G401.6 (cell line): ENCODE results near the gene ACP7.
"Not testable (repeated sequence)": the region's sequence is repeated elsewhere in the genome, so short reads cannot be mapped to it uniquely, and the experiment has no call there.

Experiments
- FAIRE-seq: peaks from 2 replicates; lab custom pipeline; 2012; peaks lifted over from hg19 to GRCh38; lab: Jason Lieb, UNC

ACP7 gene

DNA sequence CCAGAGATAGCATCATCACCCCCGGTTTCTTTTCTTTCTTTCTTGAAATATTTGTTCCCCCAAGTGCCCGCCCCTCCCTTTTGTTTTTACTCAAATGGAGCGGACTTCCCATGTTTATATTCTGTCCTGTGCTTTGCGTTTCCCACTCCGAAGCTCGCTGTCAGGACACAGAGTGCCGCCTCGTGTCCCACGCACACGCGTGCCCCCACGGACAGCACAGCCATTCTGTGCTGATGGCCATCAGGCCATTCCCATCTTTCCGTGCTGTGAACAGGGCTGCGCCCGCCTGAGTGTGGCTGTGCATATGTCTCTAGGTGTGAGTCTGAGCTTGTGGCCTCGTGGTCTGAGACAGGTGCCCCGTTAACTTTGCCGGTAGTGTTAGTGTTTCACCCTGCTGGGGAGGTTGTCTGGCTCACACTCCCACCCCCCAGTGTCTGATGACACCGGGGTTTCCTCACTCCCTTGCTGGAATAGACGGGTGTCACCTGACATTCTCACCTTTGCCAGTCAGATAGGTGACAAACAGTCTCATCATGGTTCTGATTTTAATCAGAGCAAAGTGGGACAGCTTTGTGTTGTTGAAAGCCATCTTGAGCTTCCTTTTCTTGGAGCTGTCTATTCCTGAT is 48.3 kb downstream of the ACP7 start:
- no peak for FAIRE-seq

DNA sequence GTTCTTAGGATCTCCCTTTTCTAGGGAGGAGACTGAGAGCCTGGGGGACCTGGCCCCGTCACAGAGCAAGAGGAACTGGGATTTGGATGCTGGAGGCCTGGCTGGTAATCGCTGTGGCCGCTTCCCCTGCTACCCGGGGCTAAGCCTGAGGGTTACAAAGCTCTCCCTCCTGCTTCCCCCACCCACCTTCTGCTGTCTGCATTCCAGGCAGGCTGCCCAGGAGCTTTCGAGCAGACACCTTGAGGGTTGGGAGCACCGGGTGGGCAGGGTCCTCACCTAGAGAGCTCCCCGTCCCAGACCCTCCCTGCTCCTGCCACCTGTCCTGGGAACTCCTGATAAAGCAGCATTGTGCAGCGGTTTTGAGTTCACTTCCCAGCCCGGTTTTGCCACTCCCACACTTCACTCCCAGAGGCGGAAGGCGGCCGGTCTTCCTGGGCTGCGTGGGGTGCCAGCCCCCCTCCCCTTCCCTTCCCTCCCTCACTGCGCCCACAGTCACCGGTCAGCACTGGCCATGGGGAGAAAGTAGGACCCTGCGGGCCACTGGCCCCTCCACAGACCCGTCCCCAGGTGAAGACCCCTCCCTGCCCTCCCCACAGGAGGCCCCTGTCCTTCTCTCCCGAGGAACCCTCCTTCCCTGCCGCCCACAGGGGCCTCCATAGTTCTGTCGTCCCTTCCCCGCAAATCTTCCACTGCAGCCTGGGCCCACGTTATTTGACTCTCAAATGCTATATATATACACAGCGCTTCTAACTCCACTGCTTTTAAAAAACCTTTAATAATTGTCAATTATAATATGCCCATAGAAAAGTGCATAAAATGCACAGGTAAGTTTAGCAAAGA is 49.5 kb downstream of the ACP7 start:
- no peak for FAIRE-seq

DNA sequence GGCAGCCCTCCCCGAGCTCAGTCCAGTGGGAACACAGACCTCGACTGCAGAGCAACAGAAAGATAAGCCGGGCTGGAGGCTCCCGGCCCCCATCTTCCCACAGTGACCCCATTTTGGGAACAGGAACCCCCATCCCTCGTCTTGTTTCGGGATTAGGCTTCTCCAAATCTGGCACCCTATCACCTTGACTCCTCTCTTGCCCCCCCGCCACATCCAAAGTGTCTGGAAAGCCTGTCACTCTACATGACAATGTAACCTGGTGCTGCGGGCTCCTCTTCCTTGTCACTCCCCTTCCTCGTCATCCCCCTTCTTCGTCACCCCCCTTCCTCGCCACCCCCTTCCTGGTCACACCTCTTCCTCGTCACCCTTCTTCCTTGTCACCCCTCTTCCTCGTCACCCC is 51.5 kb downstream of the ACP7 start:
- no peak for FAIRE-seq

DNA sequence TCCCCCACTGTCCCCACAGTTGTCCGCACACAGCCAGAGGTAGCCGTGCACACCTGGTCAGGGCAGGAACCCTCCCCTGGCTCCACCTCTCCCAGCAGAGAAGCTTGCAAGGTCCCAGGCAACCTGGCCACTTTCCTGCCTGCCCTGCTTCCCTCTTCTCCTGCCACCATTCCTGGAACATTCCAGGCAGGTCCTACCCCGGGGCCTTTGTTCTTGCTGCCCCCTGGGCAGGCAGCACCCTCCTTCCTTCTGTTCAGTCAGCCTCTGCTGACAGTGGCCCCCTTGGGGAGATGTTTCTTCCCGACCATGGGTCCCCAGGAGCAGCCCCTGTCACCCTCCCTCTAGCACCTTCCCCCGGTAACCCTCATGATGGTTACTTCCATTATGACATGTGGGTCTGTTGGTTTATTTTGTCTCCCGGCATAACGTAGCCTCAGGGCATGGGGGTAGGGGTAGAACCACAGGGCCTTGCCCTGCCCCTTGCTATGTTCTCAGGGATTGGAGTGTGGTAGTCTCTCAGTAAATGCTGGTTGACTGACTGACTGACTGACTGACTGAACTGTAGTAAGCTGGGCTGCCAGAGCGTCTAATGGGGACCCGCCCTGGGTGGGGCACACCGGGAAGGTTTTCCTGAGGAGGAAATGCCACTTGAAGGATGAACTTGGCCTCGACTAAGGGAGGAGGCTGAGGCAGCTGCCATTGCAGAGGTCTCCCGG is 52.2 kb downstream of the ACP7 start:
- FAIRE-seq, result no peak

DNA sequence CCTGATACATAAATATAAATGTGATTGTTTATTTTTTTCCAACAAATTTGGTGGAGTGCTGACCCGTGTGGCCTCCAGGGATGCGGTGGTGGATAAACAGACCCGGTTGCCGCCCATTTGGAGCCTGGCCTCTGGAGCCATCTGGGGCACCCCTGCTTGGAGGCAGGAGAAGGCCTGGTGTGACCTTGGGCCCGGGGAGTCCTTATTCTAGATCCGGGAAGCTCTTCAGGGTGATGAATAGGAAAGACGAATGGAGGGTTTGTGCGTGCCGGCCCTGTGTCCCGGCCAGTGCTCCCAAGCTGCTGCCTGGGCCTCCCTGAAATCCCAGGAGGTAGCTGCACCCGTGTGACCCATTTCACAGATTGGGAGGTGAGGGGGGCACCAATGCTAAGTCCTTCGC is 53.0 kb downstream of the ACP7 start:
- no peak for FAIRE-seq

DNA sequence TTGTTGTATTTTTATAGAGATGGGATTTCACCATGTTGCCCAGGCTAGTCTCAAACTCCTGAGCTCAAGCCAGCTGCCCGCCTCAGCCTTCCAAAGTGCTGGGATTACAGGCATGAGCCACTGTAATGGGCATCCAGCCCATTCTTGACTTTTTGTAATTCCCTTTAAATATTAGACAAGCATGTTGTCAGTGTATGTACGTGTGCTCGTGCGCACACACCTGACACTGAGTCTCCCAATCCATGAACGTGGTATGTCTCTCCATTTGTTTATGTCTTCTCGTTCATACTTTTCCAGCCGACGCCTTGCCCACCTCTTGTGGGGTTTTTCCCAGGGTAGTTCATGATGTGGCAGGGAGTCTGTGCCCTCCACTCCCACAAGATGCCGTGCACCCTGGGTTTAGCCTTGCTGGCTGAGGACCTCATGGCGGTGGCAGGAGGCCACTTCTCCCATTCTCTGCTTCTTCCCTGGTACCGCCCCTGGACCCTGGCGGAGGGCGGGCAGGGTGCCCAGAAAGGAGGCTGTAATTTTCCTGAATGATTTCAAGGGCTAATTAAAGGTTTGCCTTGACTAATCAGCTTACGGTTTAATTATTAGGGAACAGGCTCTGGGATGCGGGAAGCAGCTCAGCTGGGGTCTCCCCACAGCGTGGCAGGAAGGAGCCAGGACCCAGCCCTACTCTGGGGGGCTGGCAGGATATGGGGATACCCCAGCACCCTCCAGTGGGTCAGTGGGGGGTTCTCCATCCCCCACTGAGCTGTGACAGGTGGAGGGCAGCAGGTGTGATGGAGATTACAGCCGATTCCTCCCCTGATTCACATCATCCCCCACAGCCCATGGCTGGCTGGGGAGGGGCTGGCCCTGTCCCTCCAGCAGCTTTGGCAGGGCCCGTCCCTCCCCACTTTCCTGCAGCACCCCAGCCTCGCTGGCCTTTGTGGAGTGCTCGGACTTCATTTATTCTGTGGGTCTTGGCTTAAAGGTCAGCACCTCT is 54.3 kb downstream of the ACP7 start:
- no peak for FAIRE-seq

DNA sequence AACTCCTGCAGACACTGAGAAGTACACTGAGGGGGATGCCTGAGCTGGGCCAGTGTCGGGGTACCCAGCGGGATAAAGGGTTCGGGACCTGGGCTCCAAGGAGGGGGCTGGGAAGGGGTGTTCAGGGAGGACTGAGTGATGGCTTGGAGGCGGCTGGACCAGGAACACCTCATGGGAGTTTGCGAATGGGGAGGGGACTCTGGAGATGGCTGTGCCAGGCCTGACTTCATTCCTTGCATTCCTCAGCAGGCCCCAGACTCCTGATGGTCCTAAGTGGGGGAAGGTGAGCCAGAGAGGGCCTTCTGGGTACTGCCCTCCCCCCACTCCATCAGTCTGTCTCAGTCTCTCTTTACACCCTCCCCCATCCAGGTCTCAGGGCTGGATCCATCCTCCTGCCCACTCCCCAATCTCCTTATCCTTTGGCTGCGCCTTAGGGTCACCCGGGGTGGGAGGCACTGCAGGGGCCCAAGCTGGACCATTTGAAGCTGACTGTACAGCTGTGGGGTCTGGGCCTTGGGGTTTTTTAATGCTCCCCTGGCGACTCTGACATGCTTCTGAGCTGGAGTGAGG is 55.2 kb downstream of the ACP7 start:
- no peak for FAIRE-seq

DNA sequence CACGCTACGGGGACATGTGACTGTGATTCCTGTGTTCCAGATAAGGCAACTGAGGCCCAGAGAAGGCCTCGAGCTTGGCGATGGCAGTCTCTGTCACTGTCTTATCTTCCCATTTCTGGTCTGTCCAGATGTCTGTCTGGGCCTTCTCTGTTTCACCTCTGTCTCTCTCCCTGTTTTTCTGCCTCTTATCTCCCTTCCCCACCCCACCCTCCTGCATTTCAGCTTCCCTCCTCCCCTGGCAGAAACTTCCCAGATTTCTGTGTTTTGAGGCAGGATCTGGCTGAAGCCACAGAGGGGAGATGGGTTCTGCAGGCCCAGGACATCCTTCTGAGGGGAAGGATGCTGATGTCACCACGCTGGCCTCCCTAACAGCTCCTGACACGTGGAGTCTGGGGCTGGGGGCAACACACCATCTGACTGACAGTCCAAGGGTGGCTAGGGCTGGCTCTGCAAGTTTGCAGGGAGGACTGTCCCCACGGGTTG is 55.8 kb downstream of the ACP7 start:
- FAIRE-seq, result no peak

DNA sequence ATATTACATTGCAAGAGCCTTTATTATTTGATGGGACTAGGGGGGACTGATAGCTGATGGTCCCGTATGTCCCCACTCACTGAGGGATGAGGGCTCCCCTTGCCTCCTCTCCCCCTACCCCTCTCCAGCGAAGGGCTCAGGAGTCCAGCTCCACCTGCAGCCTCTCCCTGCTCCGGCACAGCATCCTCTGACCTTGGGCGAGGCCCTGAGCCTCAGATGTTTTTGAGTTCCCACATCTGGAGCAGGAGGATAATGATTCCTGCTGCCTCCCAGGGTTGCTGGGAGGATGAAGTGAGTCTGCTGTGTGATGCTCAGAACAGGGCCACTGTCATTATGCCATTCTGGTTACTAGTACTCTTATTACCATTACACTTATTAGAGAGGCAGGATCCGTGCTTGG is 56.4 kb downstream of the ACP7 start:
- no peak for FAIRE-seq

DNA sequence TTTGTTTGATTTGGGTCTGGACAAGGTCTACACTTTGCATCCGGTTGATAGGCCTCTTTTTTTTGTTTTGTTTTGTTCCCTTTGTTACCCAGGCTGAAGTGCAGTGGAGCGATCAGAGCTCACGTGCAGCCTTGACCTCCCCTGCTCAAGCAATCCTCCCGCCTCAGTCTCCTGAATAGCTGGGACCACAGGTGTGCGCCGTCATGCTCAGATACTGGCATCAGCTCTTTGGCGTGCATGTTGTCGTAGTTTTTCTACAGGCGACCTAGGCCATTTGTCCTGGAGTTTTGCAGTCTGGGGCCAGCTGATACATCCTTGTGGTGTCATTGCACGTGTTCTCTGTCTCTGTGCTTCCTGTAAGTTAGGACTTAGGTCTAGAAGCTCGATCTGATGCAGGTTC is 57.8 kb downstream of the ACP7 start:
- FAIRE-seq, result no peak

DNA sequence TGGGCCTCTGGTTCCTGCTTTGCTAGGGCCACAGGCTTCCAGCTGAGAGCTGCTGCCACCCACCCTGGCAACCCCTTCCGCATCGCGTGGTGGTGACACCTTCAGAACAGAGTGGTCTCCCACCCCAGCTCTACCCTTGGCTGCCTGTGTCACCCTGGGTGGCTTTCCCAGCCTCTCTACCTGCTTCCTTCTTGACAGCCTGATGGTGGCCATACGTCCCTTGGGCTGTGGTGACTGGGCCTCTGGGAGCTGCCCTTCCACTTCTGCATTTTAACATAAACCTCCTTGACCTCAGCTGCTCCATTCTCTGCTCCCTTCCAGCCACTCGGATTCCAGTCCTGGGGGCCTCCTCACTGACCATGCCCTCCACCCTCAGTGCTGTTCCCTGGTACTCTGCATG is 58.5 kb downstream of the ACP7 start:
- FAIRE-seq, result no peak

DNA sequence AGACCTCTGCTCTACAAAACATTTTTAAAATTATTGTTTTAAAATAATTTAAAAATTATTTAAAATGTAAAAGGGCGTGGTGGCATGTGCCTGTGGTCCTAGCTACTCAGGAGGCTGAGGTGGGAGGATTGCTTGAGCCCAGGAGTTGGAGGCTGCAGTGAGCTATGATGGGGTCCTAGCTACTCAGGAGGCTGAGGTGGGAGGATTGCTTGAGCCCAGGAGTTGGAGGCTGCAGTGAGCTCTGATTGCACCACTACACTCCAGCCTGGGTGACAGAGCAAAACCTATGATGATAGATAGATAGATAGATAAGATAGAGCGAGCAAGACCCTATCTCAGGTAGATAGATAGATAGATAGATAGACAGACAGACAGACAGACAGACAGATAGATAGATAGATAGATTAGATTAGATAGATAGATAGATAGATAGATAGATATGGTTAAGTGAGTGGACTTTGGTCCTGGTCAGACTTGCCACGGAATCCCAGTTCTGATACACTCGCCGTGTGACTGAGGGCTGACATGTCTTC is 59.7 kb downstream of the ACP7 start:
- FAIRE-seq, result not testable (repeated sequence)

DNA sequence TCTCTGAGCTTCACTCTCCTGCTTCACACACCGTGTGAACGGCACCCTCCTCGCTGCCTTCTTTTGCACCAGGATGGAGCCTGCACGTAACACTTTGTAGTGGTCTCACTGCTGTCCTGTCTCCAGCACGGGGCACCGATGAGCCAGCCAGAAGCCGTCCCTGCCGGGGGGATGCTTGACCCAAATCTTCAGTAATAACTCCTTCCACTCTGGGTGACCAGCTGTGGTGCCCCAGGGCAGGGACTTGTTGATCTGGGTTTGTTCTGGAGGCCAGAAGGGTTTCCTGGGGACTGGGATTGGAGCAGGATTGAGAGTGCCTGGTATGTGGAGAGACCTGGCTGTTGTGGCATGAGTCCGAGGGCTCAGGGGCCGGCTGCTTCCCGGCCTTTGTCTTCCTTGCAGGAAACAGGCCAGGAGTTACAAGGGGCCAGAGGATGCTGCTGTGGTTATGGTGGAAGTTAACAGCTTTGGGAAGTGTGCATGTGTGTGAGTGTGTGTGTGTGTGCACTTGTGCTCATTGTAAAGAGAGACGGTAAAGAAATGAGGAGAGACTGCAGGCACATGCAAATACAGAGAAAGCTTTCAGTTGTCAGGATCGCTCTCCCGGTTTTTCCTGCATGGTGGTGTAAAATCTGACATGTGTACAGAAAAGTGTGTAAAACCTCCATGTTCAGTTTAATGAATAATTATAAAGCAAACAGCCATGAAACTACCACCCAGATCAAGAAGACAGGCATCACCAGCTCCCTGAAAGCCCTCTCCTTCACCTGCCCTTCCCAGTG is 60.3 kb downstream of the ACP7 start:
- FAIRE-seq, result no peak

DNA sequence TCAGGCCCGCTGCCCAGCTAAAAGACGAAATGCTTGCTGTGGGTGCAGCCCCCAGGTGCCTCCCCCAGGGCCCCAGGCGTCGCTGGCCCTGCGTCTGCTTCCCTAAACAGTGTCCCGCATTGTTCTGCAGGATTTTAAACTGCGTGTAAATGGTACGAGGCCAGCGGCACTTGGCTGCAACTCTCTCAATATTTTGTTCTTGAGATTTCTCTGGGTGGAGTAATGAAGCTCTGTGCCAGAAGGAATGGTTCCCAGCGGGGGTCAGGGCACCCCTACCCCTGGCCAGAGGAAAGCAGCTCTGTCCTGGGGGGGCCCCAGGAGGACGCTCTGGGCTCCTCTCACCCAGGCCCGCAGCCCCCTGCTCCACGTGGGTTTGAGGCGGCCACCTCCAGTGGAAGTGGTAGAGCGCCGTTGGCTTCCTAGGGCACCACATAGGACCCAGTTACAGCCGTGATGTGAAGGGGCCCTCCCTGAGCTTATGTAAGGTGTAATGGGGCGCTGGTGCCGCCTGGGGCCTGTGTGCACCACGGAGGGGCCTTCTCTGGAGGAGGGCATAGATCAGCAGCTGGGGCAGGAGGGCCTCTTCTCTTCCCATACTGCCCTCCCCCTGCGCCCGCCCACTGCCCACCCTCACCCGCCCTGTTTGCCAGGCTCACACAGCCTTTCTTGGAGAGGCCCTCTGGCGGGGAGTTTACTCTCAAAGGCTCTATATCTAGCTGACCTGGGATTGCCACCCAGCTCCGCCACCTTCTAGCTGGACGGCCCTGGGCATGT is 61.2 kb downstream of the ACP7 start:
- no peak for FAIRE-seq

DNA sequence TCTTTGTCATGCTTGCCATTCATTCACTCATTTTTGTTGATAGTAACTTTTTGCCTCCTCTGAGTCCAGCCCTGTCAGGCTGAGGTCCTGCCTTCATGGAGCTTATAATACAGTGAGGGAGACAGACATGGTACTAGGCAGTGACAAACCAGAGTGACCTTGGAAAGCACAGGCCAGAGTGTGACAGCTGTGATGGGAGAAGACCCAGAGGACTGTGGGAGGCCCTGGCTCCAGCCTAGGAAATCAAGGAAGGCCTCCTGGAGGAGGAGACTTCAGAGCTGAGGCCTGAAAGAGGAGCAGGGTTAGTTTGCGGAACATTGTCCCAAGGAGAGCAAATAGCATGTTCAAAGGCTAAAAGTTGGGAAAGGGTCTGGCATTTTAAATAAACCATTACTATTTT is 61.9 kb downstream of the ACP7 start:
- no peak for FAIRE-seq

DNA sequence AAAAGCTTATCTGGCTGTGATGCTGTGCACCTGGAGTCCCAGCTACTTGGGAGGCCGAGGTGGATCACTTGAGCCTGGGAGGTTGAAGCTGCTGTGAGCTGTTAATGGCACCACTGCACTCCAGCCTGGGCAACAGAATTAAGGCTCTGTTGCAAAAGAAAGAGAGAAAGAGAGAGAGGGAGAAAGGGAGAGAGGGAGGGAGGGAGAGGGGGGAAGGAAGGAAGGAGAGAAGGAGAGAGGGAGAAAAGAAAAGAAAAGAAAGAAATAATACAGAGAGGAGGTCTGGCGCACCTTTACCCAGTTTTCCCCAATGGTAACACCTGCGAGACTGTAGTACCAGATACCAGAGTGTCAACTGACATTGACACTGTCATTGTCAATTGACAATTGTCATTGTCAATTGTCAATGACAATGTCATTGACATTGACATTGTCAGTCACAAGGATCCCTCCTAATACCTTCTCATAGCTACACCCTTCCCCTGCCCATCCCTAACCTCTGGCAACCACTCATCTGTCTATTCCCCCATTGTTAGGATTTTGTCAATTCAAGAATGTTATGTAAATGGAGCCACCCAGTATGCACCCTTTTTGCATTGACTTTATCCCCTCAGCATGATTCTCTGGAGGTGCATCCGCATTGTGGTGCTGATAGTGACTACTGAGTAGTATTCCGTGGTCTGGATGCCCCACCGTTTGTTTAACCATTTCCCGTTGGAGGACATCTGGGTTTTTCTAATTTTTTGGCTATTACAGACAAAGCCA is 62.7 kb downstream of the ACP7 start:
- no peak for FAIRE-seq

DNA sequence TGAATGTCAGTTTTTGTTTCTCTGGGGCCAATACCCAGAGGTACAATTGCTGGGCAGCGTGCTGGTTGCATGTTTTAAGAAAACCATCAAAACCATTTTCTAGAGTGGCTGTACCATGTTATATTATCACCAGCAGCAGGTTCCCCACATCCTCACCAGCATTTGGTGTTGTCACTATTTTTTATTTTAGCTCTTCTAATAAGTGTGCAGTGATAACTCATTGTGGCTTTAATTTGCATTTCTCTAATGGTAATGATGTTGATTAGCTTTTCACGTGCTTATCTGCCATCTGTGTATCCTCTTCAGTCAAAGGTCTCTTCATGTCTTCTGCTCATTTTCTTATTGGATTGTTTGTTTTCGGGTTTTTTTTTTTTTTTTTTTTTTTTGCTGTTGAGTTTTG is 63.3 kb downstream of the ACP7 start:
- FAIRE-seq, result no peak

DNA sequence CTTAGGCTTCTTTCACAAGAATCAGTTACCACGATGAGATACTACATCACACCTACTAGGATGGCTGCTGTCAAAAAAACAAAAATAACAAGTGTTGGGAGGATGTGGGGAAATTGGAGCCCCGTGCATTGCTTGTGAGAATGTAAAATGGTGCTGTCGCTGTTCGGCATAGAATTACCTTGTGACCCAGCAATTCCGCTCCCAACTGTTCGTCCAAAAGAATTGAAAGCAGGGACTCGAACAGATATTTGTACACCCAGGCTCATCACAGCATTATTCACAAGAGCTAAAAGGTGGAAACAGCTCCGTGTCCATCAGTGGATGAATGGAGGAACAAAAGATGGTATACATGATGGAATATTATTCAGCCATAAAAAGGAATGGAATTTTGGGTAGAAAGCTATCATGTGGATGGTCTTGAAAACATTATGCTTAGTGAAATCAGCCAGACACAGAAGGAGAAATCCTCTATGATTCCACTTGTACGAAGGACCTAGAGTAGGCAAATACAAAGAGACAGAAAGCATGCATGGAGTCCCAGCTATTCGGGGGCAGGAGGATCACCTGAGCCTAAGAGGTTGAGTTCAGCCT is 64.9 kb downstream of the ACP7 start:
- no peak for FAIRE-seq

DNA sequence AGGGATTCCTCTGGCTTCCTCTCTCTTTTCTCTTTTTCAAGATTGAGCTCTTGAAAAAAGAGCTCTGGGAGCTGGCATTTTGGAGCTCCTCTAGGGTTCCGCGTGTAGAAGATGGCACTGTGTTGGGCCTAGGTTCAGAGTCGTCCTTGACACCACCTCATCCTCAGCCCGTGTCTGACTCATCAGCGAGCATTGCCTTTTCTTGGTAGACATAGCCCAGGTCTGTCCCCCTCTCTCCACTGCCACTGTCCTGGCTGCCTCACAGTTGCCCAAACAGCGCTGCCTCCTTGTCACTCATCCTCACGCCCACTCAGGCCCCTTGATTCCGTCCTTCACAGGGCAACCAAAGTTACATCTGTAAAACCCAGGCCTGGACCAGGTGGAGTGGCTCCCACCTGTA is 66.1 kb downstream of the ACP7 start:
- FAIRE-seq, result no peak
